ENCODE data around the gene CABP4.
"Not testable (repeated sequence)": the region's sequence is repeated elsewhere in the genome, so short reads cannot be mapped to it uniquely, and the experiment has no call there.

CABP4 gene

DNA sequence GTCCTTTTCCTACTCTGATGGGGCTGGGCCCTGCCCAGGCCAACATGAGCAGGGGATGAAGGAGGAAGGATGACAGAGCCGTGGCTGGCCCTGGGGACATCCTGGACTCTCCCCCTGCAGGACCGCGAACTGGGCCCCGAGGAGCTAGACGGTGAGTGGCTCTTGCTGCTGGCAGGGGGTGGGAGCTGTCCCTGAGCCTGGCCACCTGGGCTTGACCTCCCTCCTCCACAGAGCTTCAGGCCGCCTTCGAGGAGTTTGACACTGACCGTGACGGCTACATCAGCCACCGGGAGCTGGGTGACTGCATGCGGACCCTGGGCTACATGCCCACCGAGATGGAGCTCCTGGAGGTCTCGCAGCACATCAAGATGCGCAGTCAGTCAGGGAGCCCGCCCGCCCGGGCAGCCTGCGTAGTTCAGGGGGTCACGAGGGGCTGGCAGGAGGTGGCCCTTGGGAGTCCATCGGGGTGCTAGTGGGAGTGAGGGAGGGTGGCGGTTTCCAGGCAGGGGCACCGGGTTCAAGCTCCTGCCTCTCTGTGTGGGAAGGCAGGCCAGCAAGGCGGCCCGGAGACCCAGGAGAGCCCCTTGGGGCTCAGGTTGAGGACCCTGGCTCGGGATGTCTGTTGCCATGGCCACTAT lies 1.0 kb downstream of the CABP4 start:
- DNase-seq = no peak

DNA sequence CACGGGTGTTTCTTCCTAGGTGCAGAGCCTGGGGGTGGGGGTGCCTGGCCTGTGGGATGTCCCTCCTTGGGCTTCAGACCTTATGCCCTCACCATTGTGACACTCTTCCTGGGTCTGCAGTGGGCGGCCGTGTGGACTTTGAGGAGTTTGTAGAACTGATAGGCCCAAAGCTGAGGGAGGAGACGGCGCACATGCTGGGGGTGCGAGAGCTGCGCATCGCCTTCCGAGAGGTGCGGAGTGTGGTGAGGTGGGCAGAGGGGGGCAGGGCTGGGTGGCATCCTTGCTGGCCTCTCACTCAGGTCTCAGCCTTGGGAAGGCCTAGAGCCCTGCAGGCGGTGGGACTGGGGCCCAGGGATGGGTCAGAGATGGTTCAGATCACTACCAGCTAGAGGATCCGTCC lies 2.3 kb downstream of the CABP4 start:
- no peak for DNase-seq

DNA sequence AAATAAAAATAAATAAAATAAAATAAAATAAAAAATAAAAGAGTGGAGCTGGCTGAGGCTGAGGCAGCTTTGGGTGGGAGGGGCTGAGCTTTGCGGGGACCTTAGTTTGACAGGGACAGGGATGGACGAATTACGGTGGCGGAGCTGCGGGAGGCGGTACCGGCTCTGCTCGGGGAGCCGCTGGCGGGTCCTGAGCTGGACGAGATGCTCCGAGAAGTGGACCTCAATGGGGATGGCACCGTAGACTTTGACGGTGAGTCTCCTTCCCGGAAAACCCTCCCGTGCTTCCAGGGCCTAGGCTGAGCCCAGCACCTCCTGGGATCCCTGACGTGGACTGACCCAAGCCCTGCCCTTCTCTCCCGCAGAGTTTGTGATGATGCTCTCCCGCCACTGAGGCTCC lies 3.1 kb downstream of the CABP4 start:
- no peak for DNase-seq

DNA sequence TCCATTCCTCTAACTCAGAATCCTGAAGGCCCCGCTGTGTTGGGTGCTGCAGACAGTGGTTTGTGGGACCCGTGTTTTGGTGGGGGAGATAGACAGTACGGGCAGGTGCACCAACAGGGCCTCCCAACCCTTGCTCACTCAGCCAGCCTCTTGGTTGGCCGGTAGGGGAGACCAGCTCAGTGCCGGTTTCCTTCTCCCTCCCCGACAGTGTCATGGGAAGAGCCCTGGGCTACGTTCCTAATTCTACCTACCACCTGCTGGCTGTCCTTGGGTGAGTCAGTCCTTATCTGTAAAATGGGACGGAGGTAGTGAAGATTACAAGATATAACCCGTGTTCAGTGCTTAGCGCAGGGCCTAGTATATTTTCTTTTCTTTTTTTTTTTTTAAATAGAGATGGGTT lies 8.0 kb downstream of the CABP4 start:
- no peak for DNase-seq

DNA sequence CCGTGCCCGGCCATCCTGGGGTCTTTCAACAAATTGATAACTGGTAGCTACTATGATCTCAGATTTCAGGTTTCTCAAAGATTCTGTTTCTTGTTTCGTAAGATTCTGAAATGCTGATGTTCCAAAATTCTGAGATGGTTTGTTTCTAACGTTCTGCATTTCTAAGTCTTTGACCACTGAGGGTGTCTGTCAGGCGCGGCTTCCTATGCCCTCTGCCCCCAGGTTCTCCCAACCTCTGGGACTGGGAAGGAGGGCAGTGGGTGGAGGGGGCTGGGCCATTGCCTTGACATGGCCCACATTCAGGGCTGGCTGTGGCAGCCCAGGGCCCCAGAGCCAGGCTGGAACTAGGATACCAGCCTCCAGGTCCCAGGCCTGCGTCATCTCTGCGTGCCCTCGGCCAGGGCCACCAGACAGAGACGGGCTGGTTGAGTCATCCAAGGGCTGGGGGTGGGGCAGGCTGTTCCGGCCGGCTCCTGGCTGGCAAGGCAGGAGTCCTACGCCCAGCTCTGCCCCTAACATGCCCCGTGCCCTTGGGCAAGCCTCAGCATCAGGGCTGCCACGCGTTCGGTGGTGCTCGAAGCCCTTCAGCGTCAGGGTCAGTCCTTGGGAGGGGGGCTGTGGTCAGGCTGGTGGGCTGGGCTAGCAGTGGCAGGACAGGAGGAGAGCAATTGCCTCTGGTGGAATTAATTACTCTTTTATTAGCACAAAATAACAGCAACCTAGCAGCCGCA lies 8.7 kb downstream of the CABP4 start:
- no peak for DNase-seq

DNA sequence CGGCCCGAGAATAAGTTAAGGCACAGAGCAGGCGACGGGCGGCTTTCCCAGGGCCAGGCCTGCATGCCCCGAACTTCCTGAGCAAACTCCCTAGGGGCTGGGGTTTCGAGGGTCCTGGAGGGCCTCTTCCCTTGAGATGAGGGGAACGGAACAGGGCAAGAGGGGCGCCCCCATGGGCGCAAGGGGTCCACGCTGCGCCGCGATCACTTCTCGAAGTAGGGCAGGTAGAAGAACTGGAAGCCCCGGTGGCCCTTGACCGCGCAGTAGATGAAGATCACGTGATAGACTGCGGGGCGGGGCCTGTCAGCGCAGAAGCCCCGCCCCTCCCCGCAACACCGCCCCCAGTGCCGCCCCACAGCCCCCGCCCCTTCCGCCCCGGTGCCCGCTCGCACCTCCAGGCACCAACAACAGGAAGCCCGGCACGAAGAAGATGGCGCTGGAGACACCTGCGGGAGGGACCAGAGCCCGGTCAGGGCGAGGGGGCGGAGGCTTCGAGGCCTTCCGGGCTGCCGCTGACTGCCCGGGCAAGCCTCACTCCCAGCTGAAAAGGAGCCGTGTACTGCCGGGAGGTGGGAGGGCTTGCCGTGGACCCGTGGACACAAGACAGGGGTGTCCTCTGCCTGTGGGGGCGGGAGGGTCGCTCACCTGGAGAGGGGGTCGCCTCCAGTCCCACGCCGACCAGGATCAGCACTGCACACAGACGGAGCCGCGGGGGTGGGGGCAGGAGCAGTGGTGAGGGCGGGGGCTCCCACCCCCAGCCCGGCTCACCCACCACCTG lies 9.4 kb downstream of the CABP4 start:
- peak; percentile 89 for DNase-seq

DNA sequence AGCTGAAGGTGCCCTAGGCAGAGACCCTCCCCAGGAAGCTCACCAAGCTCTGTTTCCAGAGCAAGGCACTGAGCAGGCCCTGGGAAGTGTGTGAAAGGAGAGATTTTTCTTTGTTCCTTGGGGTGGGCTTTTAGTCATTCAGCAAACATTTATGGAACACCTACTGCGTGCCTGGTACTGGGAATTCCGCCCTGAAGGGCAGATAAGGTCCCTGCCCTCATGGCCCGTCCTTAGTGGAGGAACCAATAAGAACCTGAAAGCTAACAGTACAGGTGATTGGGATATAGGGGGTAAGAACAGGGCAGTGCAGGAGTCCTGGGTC lies 10.0 kb downstream of the CABP4 start:
- DNase-seq = no peak

DNA sequence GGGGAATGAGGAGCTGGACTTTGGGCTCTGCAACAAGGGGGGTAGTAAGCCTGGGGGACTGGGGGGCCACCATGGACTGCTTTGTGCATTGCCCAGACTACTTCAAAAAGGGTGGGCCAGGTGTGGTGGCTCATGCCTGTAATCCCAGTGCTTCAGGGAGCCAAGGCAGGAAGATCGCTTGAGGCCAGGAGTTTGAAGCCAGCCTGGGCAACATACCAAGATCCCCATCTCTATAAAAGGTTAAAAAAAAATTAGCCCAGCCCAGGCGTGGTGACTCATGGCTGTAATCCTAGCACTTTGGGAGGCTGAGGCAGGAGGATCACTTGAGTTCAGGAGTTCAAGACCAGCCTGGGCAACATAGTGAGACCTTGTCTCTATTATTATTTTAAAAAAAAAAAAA lies 10.4 kb downstream of the CABP4 start:
- not testable (repeated sequence) for DNase-seq

DNA sequence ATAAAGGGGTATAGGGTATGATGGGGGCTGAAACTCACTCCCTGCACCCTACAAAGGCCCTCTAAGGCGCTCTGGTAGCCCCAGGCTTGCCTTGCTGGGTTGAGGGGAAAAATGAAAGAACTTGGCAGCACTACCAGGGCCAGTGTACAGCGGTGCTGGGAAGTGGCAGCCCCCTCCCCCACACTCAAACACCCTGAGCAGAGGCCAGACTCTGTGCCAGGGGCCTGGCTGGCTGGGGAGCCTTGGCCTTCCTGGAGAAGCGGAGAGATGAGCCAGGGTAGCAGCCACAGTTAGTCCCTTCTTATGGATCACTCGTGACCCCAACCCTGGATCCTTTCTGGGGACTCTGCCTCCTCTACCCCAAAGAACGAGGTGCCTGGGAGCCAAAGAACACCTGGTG lies 11.2 kb downstream of the CABP4 start:
- no peak for DNase-seq

DNA sequence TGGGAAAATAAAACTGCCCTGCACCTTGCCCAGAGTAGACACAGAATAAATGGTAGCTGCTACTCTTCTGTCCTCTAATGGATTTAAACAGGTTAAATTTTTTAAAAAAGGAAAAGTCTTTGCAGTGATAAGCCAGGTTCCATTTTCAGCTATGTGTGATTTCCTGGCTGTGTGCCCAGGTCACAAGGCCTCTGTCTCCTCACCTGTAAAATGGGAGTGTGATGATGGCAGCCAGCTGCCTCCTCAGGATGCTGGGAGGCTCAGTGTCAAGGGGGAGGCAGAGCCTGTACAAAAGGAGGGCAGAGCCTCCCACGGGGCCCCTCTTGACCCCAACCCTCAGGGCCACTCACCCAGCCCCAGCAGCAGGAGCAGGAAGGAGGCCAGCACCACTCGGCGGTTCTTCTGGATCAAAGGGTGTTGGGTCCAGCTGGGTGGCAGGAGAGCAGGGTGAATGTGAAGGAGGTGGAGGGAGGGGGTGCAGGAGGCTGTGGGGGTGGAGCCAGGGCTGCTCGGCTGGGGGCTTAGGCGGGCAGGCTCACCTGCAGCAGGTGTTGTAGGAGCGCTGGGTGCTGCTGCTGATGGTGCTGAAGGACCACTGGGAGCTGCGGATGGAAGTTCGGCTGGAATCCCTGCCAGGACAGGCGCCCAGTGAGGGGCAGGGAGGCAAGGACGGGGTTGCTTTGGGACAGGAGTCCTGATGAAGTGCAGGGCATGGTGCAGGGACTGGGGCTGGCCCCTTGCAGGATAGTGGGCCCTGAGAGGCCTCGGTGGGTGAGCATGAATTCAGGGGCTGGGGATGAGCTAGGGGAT lies 12.0 kb downstream of the CABP4 start:
- DNase-seq = no peak

DNA sequence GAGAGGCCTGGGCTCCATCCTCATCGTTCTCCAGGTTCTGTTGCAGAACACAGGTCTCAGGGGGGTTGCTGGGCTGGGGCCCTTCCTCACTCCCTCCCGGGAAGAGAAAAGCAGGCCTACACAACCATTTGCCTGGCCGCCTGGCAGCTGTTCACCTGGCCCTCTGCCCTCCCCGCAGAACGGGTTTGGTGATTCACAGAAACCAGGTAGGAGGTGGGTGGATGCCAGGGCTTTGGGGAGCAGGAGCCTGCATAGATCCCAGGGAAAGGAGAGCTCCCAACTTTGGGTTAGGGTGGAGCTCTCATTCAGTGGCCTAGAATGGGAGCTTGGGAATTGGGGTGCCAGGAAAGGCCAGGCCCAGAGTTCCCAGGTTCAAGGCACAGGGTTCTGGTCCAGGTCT lies 12.9 kb downstream of the CABP4 start:
- no peak for DNase-seq

DNA sequence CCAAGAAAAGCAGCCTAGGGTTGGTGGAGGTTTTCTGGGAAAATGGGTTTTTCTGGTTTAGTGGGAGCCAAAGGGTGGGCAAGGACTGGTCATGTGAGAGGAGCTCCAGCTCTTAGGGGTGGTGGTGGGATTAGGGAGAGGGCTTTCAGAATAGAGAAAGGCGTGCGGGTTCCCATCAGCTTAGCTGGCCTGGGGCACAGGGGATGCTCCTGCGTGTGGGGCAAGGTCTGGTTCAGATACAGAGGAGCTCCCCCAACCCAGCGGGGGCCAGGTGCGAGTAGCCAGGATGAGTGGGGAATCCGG lies 13.3 kb downstream of the CABP4 start:
- DNase-seq = no peak

DNA sequence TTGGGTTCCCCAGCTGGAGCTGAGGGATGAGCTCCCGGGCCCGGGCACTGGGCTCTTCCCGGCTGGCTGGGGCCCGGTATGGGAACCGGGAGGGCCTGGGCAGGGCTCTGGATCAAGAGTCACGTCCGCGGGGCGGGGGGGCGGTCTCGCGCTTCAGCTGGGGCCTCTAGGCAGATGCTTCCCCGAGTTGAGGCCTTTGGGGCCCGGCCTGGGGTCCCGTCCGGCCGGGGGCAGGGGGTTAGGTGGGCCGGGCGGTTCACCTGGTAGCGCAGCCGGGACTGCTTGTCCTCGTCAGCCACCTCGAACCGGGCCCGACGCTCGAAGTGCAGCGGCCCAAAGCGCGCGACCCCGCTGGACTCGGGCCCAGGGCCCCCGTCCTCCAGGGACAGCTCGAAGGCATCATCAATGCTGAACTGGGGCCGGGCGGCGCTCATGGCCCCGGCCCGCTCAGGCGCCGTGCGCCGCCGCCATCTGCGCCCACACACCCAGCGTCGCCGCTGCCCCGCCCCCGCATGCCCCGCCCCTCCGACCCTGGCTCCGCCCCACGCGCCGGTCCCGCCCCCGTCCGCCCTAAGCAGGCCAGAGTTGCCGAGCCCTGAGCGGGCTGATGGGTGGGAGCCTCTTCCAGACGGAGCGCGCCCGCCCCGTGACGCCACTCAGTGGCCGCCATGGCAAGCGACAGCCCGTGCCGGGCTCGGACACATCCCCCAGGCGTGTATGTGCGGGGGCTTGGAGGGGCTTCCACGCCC lies 13.8 kb downstream of the CABP4 start, which contains the start of gene TMEM134:
TSS of gene TMEM134 (minus strand) at position 493 of the 749 bp plus-strand sequence. CDS start at position 434, 59 bp downstream.
- peak; percentile 92 for DNase-seq

DNA sequence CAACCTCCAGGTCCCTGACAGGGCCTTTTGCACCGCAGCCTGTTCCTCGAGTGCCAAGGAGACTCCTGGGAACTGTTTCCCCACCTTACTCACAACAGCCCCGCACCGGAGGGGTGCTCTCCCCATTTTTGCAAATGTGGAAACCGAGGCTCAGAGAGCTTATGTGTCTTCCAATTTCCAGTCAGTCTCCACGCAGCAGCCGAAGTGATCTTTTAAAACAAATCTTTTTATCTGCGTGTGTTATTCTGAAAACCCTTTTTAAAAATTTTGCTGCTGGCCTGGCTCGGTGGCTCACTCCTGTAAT lies 14.3 kb downstream of the CABP4 start:
- no peak for DNase-seq

DNA sequence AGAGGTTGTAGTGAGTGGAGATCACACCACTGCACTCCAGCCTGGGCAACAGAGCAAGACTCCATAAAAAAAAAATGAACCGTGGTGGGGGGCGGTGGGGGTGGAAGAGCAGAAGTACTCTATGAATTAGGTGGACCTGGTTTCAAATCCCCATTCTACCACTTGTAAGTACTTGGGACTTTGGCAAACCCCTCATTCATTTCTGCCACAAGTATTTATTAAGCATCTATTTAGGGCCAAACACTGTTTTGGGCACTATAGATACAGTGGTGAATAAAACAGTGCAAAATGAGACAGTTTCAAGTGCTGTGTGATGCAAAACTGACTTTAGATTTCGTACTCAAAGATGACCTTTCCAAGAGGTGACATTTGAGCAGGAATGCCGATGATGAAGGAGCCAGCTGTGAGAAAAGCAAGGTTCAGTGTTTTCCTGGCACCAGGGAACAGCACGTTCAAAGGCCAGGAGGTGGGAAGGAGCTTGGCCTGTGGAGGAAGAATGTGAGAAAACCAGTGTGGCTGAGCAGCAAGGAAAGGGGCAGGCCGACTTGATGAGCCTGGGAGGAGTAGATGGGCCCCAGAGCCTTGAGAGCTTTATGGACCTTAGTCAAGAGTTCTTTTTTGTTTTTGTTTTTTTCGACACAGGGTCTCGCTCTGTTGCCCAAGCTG lies 15.3 kb downstream of the CABP4 start:
- no peak for DNase-seq

DNA sequence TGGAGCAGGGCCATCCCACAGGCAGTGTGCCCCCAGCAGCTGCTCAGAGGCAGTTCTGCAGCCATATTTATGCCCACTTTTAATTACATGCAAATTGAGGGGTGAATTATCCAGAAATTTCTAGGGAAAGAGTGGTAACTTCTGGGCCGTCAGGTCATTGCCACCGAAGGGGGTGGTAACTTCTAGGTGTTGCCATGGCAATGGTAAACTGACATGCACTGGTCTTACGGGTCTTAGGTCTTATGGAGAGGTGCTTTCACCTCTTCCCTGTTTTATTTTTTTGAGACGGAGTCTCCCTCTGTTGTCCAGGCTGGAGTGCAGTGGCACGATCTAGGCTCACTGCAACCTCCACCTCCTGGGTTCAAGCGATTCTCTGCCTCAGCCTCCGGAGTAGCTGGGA lies 17.7 kb downstream of the CABP4 start:
- DNase-seq = no peak

DNA sequence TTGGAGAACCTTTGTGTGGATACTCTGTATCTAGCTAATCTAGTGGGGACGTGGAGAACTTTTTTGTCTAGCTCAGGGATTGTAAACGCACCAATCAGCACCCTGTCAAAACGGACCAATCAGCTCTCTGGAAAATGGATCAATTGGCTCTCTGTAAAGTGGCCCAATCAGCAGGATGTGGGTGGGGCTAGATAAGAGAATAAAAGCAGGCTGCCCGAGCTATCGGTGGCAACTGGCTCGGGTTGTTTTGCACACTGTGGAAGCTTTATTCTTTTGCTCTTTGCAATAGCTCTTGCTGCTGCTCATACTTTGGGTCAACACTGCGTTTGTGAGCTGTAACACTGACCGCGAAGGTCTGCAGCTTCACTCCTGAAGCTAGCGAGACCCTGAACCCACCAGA lies 21.5 kb downstream of the CABP4 start:
- DNase-seq = not testable (repeated sequence)

DNA sequence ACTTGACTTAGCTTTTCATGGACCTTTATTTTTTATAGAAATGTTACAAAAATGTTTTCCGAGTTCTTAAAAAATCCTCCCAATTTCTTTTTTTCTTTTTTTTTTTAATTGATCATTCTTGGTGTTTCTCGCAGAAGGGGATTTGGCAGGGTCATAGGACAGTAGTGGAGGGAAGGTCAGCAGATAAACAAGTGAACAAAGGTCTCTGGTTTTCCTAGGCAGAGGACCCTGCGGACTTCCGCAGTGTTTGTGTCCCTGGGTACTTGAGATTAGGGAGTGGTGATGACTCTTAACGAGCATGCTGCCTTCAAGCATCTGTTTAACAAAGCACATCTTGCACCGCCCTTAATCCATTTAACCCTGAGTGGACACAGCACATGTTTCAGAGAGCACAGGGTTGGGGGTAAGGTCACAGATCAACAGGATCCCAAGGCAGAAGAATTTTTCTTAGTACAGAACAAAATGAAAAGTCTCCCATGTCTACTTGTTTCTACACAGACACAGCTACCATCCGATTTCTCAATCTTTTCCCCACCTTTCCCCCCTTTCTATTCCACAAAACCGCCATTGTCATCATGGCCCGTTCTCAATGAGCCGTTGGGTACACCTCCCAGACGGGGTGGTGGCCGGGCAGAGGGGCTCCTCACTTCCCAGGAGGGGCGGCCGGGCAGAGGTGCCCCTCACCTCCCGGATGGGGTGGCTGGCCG lies 22.3 kb downstream of the CABP4 start:
- DNase-seq = not testable (repeated sequence)

DNA sequence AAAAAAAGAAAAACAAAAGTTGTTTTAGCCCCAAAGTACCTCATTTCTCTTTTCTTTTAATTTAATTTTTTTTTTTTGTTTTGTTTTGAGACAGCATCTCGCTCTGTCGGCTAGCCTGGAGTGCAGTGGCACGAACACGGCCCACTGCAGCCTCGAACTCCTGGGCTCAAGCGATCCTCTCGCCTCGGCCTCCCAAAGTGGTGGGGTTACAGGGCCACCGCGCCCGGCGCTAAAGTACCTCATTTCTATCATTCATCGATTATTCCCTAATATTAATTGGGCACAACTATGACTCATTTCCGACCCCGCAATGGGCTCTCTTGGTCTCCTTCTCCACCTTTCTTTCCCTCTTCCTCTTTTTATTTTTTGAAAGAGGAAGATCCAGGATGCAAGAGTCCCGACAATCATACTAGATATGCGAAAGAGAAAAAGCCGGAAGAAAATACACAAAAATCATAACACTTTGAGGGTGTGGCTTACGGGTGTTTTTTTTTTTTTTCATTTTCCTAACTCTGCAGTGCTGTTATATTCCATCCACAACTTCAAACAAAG lies 27.2 kb downstream of the CABP4 start:
- no peak for DNase-seq

DNA sequence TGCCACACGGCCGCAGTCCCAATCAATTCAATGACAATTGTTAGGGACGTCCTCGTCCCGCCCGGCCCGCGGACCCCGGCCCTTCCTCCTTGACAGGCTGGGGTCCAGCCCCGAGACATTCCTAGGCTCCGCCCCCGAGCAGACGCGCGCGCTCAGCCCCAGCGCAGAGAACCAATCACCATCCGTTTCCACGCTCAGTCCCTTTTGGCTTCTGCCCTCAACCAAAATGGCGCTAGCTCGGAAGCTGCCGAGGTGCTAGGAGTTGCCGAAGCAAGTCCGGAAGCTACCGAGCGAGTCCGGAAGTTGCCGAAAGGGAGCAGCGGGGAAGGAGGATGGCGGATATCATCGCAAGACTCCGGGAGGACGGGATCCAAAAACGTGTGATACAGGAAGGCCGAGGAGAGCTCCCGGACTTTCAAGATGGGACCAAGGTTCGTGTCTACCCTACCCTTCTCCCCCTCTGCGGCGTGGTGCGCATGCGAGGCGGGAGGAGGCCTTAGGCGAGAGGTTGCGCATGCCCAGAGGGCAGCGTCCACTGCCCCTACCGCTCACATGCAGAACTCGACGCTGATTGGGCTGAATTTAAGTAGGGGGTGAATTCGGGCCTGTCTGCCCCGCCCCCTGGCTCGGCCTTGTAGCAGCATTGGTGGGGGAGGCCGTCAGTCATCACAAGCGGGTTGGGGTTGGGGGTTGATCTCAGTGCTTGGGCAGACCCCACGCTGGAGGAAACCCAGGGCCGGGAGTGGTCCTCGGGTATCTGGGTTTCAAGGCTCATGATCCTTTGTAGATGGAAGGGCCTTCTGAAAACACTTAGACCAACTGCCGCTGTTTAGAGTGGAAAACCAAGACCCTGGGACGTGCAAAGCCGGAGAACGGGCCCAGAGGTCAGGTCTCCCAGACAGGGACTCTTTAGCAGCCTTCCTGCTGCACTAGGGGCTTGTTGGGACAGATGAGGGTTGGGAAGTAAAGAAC lies 28.0 kb downstream of the CABP4 start, which contains the start of gene AIP:
TSS of gene AIP (plus strand) at position 200 of the 972 bp plus-strand sequence. CDS start at position 333, 133 bp downstream.
- peak; percentile 97 for DNase-seq

All from NCI-H1436 (cell line).